Measurements from ENCODE around the gene AHNAK2.

DNA sequence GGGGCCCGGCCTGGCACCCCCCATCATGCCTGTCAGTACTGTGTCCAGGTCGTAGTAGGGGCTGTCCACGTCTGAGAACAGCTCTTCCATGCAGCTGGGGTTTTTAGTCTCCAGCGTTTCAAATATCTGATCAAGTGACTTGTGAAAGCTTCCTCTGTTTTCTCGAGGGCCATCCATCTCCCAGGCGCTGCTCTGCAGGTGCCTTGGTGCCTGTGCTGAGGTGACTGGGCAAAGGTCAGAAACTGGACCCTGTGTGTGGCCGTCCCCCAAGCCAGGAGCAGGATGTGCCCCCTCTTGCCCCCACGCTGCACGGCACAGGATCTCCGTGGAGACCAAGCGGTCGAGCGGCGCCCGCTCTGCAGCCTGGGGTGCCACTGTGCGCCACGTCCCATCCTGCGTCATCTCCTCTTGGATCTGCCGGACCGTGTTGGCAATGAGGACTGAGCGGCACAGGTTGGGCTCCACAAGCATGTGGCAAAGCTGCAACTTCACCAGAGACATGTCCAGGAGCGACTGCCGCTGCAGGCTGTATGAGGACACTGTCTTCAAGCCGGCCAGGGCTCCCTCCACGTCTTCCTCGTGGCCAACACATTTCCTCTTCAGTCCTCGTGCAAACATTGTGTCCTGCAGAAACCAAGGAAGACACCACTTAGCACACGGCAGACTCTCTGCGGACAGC is 33.3 kb upstream of the AHNAK2 start:
- TF ChIP-seq, protein P1, sequence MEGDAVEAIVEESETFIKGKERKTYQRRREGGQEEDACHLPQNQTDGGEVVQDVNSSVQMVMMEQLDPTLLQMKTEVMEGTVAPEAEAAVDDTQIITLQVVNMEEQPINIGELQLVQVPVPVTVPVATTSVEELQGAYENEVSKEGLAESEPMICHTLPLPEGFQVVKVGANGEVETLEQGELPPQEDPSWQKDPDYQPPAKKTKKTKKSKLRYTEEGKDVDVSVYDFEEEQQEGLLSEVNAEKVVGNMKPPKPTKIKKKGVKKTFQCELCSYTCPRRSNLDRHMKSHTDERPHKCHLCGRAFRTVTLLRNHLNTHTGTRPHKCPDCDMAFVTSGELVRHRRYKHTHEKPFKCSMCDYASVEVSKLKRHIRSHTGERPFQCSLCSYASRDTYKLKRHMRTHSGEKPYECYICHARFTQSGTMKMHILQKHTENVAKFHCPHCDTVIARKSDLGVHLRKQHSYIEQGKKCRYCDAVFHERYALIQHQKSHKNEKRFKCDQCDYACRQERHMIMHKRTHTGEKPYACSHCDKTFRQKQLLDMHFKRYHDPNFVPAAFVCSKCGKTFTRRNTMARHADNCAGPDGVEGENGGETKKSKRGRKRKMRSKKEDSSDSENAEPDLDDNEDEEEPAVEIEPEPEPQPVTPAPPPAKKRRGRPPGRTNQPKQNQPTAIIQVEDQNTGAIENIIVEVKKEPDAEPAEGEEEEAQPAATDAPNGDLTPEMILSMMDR (IDR thresholded peaks at IDR 0.05; ENCODE audit: insufficient read depth, low read length) = no peak
- TF ChIP-seq, protein P2, sequence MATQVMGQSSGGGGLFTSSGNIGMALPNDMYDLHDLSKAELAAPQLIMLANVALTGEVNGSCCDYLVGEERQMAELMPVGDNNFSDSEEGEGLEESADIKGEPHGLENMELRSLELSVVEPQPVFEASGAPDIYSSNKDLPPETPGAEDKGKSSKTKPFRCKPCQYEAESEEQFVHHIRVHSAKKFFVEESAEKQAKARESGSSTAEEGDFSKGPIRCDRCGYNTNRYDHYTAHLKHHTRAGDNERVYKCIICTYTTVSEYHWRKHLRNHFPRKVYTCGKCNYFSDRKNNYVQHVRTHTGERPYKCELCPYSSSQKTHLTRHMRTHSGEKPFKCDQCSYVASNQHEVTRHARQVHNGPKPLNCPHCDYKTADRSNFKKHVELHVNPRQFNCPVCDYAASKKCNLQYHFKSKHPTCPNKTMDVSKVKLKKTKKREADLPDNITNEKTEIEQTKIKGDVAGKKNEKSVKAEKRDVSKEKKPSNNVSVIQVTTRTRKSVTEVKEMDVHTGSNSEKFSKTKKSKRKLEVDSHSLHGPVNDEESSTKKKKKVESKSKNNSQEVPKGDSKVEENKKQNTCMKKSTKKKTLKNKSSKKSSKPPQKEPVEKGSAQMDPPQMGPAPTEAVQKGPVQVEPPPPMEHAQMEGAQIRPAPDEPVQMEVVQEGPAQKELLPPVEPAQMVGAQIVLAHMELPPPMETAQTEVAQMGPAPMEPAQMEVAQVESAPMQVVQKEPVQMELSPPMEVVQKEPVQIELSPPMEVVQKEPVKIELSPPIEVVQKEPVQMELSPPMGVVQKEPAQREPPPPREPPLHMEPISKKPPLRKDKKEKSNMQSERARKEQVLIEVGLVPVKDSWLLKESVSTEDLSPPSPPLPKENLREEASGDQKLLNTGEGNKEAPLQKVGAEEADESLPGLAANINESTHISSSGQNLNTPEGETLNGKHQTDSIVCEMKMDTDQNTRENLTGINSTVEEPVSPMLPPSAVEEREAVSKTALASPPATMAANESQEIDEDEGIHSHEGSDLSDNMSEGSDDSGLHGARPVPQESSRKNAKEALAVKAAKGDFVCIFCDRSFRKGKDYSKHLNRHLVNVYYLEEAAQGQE (IDR thresholded peaks at IDR 0.05; ENCODE audit: insufficient replicate concordance, low read depth) = no peak
- TF ChIP-seq POLR2AphosphoS5 (IDR thresholded peaks at IDR 0.05; ENCODE audit: low read depth) (no peak), SPI1 (IDR thresholded peaks at IDR 0.05; ENCODE audit: borderline replicate concordance, low read depth) (no peak)

All from HL-60 (cell line).